Left hindlimb (tissue), 1 donor: ENCODE measurements around the gene PLCB2.
A peak's percentile ranks its signal among the peaks of the same experiment; 100 is the strongest.

Source experiments
- DNase-seq: peaks from one replicate; pipeline ENCODE4 v3.0.0-alpha.2; 2018

PLCB2 gene

DNA sequence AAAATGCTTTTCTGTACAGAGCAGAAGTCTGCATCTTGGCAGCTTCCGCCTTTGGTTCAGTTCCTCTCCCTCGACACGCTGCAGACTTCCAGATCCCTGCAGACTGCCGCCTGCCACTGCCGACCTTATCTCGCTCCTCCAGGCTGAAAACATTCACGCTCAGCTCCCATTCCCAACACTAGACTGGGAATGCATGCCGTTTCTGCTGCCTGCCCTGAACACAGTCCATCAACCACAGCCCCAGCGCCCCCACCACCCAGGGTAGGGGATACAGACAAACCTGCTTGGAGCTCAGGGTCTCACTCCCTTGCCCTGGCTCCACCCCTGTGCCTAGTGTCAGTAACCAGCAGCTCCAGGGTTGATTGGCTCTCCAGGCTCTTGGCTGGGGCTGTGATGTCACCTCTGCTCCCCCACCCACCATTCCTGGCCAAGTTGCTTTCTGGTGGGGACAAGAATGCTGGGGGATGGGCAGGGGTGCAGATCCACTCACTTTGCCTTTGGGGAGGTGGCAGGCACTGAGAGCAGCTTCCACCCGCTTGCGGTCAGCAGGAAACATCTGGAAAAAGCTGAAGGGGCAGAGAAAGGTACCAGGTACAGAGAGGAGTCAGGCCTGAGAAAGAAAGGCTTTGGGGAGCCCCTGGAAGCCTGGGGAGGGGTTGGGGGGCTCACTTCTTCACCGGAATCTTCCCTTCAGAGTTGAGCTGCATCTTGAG lies 6.1 kb downstream of the PLCB2 start:
- peak; percentile 21 for DNase-seq

DNA sequence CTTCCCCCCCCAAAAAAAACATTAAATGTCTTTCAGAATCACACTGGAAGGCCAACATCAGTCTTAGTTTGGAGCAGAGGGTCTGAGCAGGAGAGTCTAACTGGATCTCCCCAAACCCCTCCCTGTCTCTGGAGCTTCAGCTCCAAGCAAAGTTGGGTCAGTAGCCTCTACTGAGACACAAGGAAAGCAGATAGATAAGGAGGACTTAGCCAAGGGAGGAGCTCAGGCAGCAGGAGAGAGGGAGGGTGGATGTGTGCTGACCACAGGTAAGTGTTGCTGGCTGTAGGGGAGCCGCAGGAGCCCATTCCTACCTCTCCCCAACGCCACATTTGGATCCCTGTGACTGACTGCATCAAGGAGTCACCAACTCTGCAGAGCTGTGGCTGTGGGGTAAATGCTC lies 7.0 kb downstream of the PLCB2 start:
- peak; percentile 6 for DNase-seq

DNA sequence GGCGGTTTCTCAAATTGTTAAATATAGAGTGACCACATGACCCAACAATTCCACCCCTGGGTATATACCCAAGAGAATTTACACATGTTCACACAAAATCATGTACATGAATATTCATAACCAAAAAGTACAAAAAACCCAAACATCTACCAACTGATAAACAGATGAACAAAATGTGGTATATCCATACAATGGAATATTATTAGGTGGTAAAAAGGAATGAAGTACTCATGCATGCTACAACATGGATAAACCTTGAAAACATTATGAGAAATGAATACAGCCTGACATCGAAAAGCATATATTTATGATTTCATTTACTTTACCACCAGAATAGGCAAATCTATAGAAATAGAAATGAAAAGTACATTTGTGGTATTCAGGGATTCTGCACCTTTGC lies 7.4 kb downstream of the PLCB2 start:
- DNase-seq, result no peak

DNA sequence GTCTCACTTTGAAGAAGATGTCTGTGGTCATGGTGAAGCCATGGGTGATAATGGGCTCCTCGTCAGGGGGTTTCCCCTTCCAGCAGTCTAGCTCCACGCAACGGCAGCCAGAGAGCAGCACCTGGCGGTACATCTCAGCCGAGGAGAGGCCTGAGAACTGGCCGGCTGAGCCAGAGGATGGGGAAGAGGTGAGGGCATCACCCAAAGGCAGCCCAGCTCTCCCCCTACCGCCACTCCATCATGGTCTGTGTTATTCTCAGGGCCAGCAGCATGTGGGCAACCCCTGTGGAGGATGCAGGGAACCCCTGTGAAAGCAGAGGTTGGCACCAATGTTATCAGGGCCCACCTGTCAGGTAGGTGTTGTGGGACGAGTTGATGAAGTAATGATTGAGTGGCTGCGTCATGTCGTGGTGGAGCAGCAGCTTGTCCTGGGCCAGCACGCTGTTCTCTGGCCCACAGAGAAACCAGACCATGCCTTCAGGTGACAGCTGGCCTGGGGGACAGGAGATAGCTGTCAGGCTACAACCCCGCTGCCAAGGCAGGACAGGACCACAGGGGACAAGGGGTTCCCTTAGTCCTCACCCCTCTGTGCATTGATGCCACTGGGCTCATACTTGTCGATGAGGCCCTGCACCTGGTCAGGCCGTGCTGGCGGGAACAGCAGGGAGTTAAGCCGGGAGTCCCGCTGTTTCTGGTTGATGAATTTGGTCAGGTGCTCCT lies 9.4 kb downstream of the PLCB2 start:
- DNase-seq, result peak; percentile 12

DNA sequence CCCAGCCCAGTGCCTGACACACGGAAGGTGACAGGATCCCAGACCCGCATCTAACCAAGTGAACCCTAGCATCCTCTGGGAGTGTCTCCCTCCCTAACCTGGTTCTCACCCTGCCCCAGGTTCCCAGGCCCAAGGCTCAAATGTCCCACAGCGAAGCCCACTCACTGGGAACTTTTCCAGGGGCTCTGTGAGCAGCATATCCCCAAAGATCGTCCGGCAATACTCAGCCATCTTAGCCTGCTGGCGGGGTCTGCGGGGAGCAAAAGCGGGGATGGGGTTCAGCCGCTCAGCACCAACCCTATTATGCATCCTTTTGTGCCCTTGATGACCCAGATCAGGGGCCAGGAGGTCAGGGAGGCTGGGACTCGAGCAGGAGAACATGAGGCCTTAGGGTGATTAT lies 10.4 kb downstream of the PLCB2 start:
- DNase-seq, result no peak

DNA sequence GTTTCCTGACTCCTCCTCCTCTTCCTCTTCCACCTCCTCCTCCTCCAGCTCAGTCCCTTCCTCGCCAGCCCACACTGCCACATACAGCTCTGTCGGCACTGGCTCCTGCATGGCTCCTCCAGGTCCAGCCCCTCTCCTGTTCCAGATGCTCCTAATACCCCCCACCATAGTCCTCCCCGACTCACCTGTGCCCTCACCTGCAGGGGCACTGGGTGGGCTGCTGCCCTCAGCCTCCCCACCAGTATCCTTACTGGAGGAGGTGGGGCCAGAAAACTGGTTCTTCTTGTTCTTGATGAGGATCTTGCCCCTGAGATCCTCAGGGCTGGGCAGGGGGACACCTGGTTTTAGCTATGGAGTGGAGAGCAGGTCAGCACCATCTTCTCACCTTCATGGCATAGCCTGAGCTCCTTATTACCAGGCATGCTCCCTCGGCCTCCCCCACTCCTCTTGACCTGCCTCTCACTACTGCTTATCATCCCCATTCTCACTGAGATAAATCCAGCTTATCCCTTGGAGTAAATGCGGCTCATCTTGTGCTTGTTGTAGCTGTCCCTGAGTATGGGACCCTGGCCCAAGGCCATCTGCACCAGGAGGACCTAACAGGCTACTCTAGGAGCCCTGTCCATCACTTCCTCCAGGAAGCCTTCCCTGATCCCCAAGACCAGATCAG lies 11.0 kb downstream of the PLCB2 start:
- DNase-seq, result no peak

DNA sequence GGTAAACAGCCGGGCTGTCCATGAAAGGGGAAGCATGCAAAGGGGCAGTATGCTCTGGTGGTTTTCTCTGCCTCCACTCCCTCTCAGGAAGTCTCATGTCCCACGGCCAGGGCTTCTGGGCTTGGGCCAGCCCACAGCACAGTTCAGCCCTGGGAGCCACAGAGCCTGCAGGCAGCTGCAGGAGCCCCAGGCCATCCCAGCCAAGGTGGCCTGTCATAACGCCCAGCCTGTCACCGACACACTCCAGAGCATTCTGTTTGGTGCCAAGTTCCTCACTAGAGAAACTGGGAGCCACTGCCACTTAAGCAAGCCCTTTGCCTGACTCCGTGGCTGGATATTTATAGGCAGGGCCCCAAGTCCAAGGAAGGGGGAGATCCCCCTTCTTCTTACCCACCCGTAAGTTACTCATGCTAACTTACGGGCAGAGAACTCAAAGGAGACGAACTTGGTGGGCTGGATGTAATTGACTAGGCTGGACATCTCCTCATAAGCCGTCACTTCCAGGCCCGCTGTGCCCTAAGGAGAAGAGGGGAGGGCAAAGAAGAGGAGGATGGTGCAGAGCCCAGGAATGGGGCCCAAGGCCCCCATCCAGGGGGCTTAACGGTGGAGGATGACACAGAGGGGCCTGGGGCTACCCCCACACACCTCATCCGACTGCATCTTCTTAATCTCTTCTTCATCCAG lies 11.7 kb downstream of the PLCB2 start:
- no peak for DNase-seq

DNA sequence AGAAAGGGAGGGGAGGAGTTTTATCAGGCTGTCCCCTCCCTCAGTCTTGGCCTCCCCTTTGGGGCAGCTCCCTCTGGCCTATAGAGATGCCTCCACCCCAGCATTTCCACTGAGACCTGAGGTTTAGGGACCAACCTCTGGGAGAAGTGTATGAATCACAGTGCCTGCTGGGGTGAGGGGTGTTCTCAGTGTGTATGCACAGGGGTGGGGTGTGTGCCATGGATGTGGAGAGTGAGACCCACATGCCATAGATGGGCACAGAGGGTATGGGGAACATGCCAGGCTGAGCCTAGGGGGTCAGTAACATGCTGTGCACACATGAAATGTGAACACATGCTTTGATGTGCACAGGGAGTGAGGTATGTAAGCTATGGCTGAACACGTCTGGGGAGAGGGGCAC lies 12.4 kb downstream of the PLCB2 start:
- no peak for DNase-seq

DNA sequence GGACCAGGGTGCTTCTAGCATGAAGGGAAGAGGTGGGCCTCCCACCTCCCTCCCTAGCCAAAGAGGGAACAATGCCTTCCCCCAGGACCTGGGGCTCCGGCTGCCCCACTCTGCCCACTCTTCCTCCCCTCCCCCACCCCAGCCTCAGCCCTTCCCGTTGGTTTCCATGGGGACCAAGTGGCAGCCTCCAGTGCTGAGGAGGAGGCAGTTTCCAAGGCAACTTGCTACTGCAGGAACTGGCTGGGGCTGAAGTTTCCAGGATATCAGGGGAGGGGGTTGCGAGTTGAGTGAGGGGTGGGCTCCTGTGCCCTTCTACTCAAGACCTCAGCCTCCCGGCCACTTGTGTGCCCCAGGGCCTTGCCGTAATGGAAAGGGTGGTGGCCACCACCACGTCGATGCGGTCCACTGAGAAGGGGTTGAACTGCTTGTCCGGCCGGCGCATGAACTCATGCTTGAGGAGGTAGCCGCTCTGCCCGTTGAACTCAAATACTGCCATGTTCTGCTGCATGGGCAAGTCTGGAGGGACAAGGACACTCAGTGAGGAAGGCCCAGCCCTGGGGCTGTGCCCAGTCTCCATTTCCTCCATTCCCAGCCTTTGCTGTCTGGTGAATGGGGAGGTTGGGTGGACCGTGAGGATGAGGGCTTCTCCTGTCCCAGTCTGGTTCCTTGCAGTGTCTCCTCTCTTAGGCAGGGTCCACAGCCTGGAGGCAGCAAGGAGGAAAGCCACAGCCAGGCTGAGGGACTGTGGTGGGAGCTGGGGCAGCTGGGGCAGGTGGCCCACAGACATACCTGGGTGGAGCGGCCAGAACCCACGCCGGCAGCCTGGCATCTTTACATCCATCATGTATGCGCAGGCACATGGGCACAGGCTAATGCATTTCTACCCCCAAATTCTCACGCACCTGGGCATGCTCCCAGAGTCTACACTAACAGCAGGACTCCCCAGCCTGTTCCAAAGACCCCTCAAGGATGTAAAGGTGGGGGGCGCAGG lies 13.5 kb downstream of the PLCB2 start:
- DNase-seq, result no peak

DNA sequence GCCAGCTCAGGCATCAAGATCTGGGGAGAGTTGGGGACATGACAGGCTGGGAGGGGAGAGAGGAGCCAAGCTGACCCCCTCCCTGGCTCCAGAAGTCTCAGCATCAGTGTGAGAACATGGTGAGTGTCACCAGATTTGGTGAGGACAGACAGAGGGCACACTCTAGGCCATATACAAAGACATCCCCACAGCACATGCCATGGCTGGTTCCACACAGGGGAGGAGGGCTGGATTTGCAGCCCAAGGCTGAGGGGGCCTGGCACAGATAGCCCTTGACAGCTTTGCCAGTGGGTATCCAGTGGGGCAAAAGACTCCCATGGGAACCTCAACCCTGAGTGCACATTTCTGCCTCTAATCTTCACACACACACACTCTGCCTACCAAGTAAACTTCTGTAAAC lies 14.7 kb downstream of the PLCB2 start:
- DNase-seq, result no peak

DNA sequence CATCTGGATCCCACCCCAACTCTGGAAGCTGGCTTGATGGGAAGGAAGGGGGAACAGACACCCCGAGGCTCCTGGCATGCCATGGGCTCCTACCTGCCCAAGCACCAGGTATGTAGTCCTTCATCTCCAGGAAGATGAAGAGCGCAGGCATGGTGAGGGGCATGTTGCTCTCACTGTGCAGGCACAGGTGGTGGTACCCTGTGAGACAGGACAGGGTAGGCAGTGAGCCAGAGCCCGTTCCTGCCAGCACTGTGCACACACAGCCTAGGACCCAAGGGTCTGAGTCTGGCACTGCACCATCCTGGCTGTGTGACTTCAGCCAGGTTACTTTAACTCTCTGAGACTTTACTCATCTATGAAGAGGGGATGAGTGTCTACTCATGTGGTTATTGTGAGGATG lies 15.5 kb downstream of the PLCB2 start:
- DNase-seq, result no peak

DNA sequence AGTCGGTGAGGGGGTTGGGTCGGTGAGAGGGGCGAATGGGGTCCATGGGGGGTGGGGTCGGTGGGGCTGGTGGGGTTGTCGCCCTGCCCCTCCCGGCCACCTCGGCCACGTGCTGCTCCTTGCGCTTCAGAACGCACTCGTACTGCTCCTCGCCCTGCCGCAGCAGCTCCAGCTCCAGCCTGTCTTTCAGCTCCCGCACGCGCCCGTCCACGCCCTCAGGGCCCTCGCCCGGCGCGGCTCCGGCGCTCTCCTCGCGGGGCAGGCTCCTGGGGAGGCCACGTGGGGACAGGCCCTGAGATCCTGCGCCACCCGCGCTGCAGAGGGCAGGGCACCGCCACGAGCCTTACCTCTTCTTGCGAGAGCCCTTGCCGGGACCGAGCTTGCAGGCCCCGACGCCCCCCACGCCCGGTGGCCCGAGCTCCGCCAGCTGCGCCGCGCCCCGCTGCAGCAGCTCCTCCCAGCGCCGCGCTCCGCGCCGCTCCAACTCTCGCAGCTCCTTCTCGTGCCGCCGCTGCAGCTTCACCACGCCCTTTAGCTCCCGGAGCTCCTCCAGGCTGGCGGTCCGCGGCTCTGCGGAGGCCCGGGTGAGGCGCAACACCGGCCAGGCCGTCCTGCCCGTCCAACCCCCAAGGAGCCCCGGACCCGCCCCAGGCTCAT lies 16.7 kb downstream of the PLCB2 start:
- DNase-seq, result peak; percentile 73

DNA sequence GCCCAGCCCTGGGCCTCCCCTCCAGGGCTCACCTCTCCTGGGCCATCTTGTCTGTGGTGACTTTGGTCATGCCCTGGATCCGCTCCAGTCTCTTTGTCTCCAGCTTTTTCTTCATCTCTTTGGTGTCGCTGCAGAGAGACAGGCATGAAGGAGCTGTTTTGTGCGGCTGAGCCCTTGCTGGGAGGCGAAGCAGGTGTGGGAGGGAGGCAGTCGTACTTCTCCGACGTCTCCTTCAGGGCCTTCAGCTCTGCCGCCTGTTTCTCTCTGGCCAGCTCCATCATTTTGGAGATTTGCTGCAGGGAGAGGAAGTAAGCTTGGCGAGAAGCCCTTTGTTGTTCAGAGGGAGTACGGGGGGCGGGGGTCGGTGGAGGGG lies 17.2 kb downstream of the PLCB2 start:
- no peak for DNase-seq

DNA sequence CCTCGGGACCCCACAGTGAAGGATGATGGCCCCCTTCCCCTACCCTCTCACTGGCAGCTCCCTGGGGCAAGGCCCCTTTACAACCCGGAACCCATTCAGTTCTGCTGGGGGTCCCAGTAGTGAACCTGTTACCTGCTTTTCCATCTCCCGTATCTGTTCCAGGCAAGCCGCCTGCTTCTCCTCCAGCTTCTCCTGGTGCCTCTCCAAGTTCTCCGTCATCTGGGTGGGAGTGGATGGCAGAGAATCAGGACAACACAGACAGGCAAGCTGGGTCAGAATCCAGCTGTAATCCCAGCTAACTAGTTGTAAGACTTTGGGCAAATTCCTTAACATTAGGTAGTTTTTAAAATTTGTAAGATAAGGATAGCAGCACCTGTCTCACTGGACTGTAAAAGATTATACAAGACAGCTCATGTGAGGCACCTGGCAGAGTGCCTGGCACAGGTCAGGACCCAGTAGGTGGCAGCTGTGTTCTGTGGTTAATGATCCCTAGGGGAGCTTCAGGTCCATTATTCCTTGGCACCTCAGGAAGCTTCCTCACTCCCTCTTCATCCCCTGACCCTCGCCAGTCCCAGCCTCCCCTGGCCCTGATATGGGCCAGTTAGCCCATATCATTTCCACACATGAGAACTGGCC lies 18.5 kb downstream of the PLCB2 start:
- DNase-seq, result no peak

DNA sequence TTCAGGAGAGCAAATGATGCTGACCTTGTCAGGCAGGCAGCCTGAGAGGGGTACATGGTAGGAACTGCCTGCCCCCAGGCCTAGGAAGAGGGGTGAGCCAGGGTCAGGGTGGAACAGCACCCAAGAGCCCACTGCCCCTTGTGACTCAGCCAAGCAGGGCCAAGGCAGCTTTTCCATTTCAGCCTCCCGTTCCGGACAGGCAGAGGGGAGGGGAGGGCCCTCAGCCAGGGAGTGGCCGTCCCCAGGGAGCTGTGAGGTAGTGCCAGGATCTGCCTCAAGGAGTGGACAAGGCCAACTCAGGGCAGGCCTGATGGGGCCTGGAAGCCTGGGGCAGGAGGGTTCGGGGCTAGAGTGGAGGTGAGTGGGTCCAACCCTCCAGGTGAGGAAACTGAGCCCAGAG lies 19.8 kb downstream of the PLCB2 start:
- DNase-seq, result no peak

DNA sequence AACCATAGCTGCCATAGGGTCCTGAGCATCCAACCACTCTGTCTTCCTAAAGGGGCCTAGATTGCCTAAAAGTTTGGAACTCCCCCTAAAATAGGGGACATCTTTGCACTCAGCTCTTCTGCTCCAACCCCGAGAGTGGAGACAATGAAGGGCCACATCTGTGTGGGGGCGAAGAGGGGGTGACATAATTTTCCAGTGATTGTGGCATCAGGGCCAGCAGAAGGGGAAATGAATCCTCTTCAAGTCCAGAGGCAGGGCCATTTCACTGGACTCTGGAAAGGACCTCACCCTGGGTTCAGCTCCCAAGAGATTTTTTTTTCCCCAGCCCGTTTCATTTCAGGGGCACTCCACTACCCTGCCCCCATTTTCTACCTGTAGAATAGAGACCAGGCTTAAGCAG lies 20.2 kb downstream of the PLCB2 start:
- no peak for DNase-seq

DNA sequence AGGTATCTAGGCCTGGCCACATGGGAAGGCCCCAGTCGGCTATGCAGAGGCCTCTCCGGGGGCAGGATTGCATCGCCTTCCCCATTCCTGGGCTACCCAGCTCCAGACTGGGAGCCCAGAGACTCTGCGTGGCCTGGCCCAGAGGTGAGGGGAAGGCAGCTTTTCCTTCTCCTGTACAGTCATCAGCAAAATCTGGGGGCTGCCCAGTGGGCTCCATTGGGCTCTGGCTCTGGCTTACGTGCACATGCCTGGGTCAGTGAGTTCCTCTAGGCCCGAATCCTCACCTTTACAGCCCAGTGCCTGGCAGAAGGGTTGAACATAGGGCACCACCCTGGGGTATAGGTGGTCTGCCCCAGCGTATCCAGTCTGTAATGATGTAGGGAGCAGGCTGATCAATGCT lies 20.9 kb downstream of the PLCB2 start:
- no peak for DNase-seq

DNA sequence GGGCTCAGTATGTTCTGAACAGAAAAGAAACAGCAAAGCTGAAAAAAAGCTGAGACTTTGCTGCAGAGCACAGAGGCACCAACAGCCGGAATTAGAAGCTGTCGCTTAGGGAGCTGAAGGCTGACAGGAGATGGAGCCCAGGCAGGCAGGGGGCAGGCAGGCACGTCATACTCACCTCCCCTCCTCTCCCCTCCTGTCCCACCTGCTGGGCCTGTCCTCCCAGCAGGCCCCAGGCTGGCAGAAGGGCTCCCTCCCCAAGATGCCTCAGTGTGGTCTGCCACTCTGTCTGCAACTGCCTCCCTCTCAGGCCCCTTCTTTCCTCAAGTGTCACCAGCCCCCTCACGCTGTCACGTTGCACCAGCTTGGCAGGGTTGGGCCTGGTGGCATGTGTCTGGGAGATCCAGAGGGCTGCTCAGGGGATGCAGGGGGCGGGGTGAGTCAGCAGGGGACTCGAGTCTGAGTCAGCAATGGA lies 21.6 kb downstream of the PLCB2 start:
- no peak for DNase-seq

DNA sequence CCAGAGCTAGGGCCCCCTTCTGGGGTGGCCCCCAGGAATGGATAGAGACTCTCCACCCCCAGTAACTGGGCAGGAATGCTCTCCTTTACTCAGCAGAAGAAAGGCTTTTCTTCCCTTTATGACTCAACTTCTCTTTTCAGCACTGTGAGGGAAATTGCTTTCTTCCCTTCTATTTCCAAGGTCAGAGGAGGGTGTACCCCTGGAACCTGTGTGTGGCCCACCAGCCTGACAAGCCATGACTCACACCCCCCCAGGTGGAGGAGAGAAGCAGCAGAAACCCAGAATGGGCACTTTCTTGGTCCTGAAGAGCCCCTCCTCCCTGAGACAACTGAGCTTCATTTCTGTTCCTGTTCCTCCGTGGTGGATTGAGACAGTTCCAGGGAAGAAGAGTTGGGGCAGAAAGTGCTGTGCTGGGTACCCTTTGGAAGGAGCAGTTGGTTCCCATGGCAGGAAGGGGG lies 22.2 kb downstream of the PLCB2 start:
- no peak for DNase-seq

DNA sequence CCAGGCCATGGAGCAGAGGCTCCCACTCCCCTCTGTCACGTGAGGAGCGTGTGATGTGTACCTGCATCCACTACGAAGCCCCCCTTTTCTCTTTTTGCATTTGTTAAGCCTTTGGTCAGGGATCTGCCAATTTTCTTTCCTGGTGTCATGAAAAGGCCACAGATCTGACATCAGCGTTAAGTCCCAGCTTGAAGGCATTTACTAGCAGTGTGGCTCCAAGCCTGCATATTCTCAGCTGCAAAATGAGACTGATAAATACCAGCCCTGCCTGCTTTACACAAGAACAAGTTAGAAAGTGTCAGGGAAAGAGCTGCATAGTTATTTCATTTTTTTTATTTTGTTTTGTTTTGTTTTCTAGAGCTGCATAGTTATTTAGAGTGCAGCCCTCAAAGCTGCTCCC lies 22.6 kb downstream of the PLCB2 start:
- no peak for DNase-seq
